PC-3 (cell line): ENCODE results near the gene PFKFB3. TPM values are rescaled to one million over a fixed set of nuclear protein-coding genes. Genes with fewer than 3 reads are reported as not detected.

ENCODE experiments used
- ATAC-seq: fragments of 200-7000 bp; cut with Tn5 transposase; 2 replicates; pipeline ENCODE4 v1.9.1; 2020; ENCODE audit warnings: mild to moderate bottlenecking, moderate library complexity
- BruUV-seq: library from RNA; stranded (reverse); fragments of 400-500 nt; replicated peaks from 2 replicates; lab custom pipeline; 2021; lab: Mats Ljungman, UMichigan
- CTCF ChIA-PET: fragments of 300-600 bp; sonication (Branson Sonifier 250); formaldehyde crosslinking; loops from one replicate; lab custom pipeline; 2022; ENCODE audit warnings: antibody characterized with exemption; lab: Charles Lee
- POLR2A ChIA-PET: fragments of 300-600 bp; sonication (Branson Sonifier 250); formaldehyde crosslinking; loops from one replicate; lab custom pipeline; 2022; ENCODE audit warnings: antibody characterized with exemption; ENCODE audit not compliant: unreplicated experiment; lab: Charles Lee
- DNase-seq: peaks from one replicate; pipeline ENCODE4 v3.0.0-alpha.2; 2015
- H2AFZ ChIP-seq: fragments of 300-600 bp; sonication (generic); 2 replicates; pipeline ENCODE4 v1.6.0; 2016; ENCODE audit warnings: antibody characterized with exemption, low read length
- H3F3A ChIP-seq: fragments of 300-600 bp; sonication (generic); one replicate; pipeline ENCODE4 v1.6.0; 2017; ENCODE audit warnings: antibody characterized with exemption, low read length, control low read depth, mild to moderate bottlenecking; ENCODE audit not compliant: unreplicated experiment
- H3K27ac ChIP-seq: fragments of 300-600 bp; sonication (generic); 2 replicates; pipeline ENCODE4 v1.5.1; 2016; ENCODE audit warnings: mild to moderate bottlenecking, low read length
- H3K27me3 ChIP-seq: fragments of 300-600 bp; sonication (generic); 2 replicates; pipeline ENCODE4 v1.6.1; 2016; ENCODE audit warnings: low read length, mixed read lengths
- H3K36me3 ChIP-seq: fragments of 300-600 bp; sonication (generic); 2 replicates; pipeline ENCODE4 v1.6.1; 2016; ENCODE audit warnings: low read depth, mixed run types, low read length, mixed read lengths
- H3K4me1 ChIP-seq: fragments of 300-600 bp; sonication (generic); 2 replicates; pipeline ENCODE4 v1.5.1; 2016; ENCODE audit warnings: low read length; ENCODE audit not compliant: insufficient read depth
- H3K4me2 ChIP-seq: fragments of 300-600 bp; sonication (generic); 2 replicates; pipeline ENCODE4 v1.6.0; 2016; ENCODE audit warnings: low read length
- H3K4me3 ChIP-seq: fragments of 300-600 bp; sonication (generic); 2 replicates; pipeline ENCODE4 v1.5.1; 2016; ENCODE audit warnings: mild to moderate bottlenecking, low read length, mixed read lengths
- H3K79me2 ChIP-seq: fragments of 300-600 bp; sonication (generic); 2 replicates; pipeline ENCODE4 v1.6.1; 2017; ENCODE audit warnings: low read length, mixed read lengths
- H3K9ac ChIP-seq: fragments of 300-600 bp; sonication (generic); 2 replicates; pipeline ENCODE4 v1.6.0; 2016; ENCODE audit warnings: mild to moderate bottlenecking, low read length
- H3K9me2 ChIP-seq: fragments of 300-600 bp; sonication (generic); replicated peaks from 2 replicates; pipeline ENCODE4 v1.6.1; 2016; ENCODE audit warnings: mixed run types, low read length, mixed read lengths
- H3K9me3 ChIP-seq: fragments of 300-600 bp; sonication (generic); 2 replicates; pipeline ENCODE4 v1.6.1; 2016; ENCODE audit warnings: low read length, mixed read lengths
- H4K20me1 ChIP-seq: fragments of 300-600 bp; sonication (generic); 2 replicates; pipeline ENCODE4 v1.6.1; 2016; ENCODE audit warnings: low read length, mixed read lengths
- CTCF ChIP-seq: fragments of 300-600 bp; sonication (generic); conservative IDR thresholded peaks from 2 replicates; pipeline ENCODE4 v1.5.1; 2017; ENCODE audit warnings: antibody characterized with exemption, low read depth, mild to moderate bottlenecking, low read length
- EZH2 ChIP-seq: fragments of 300-600 bp; sonication (generic); IDR thresholded peaks from one replicate; pipeline ENCODE4 v1.6.1; 2017; ENCODE audit warnings: antibody characterized with exemption, mild to moderate bottlenecking, low read length; ENCODE audit not compliant: unreplicated experiment
- EZH2phosphoT487 ChIP-seq: fragments of 300-600 bp; sonication (generic); IDR thresholded peaks from 2 replicates; pipeline ENCODE4 v1.6.1; 2018; ENCODE audit warnings: mild to moderate bottlenecking, antibody characterized with exemption, low read length, borderline replicate concordance
- intact Hi-C: fragments of 100-400 bp; cut with micrococcal nuclease; formaldehyde crosslinking; loops from 2 replicates; pipeline ENCODE4 v1.9.0; 2023
- total RNA-seq: library from RNA; depleted of rRNA; stranded (reverse); fragments of >200 nt; gene quantifications from 2 replicates; pipeline ENCODE4 v1.2.3, GENCODE V29; 2014

The PFKFB3 gene
- total RNA-seq, 1 experiment from 2014 or later, result 19.5 TPM

DNA sequence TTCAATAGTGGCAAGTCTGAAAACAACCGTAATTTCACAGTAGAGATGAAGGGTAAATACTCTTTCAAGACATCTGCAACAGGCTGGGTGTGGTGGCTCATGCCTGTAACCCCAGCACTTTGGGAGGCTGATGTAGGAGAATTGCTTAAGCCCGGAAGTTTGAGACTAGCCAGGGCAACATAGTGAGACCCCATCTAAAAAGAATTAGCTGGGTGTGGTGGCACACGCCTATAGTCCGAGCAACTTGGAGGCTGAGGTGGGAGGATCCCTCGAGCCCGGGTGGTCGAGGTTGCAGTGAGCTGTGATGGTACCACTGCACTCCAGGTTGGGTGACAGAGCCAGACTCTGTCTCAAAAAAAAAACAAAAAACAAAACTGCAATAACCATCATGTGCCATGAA lies 71.8 kb downstream of the PFKFB3 start:
- intact Hi-C loops, result loop anchor here (2.0 kb wide), 1 partner anchor 36 kb away; no protein-coding TSS in a partner anchor
- Histone ChIP-seq H2AFZ (no peak overlapping the region), H3K27ac (peak overlapping the region; percentile 87), H3K79me2 (no peaks in the 10 kb centered on the region), H3K9me3 (no peaks in the 10 kb centered on the region), H3K36me3 (no peaks in the 10 kb centered on the region), H3F3A (no peaks in the 10 kb centered on the region), H3K4me1 (peaks cover 15% of the 10 kb centered on the region), H4K20me1 (no peaks in the 10 kb centered on the region), H3K4me3 (peak overlapping the region; percentile 50; the same call in 1 of the 2 replicates), H3K9me2 (no peaks in the 10 kb centered on the region), H3K27me3 (no peaks in the 10 kb centered on the region), H3K4me2 (peak overlapping the region; percentile 72; the same call in 1 of the 2 replicates), H3K9ac (peak overlapping the region; percentile 61; the same call in 1 of the 2 replicates)
- no TSS peak for BruUV-seq
- ChIA-PET CTCF (interaction anchor here (1.2 kb wide), 1 partner anchor 72 kb away, joined by 9 read pairs; the partner anchor contains the start of gene PFKFB3), POLR2A (no interaction called here)
- DNase-seq (no peak), ATAC-seq (no peak)
- no peak for TF ChIP-seq CTCF
- TF ChIP-seq EZH2, result no peak

GRCh38 chr10:6275022-6275997 lies 72.6 kb downstream of the PFKFB3 start:
- peaks cover 15% of the 10 kb centered on the region for H3K4me1 ChIP-seq
- peak overlapping the region; percentile 72 for H3K4me2 ChIP-seq
- intact Hi-C loops, result loop anchor here (2.0 to 5.0 kb wide), 2 partner anchors 37 to 73 kb away; partner anchors contain the start of gene PFKFB3
- peak overlapping the region; percentile 50; the same call in 1 of the 2 replicates for H3K4me3 ChIP-seq
- no peaks in the 10 kb centered on the region for H3K9me3 ChIP-seq
- H3K9ac ChIP-seq, result peak overlapping the region; percentile 61
- H4K20me1 ChIP-seq, result no peaks in the 10 kb centered on the region
- ATAC-seq, result peak; percentile 98
- H3K36me3 ChIP-seq, result no peaks in the 10 kb centered on the region
- H3K27me3 ChIP-seq, result no peaks in the 10 kb centered on the region
- no peak for TF ChIP-seq EZH2
- no peak for TF ChIP-seq EZH2phosphoT487
- TF ChIP-seq CTCF, result no peak
- H3K9me2 ChIP-seq, result no peaks in the 10 kb centered on the region
- TSS peak; percentile 26 for BruUV-seq
- H3K27ac ChIP-seq, result peak overlapping the region; percentile 87
- CTCF ChIA-PET, result interaction anchor here (0.9 to 1.2 kb wide), 3 partner anchors 73 to 131 kb away, joined by 3 to 9 read pairs (median 4); partner anchors contain the start of gene PFKFB3
- DNase-seq, result peak; percentile 89
- H3F3A ChIP-seq, result no peaks in the 10 kb centered on the region
- no peaks in the 10 kb centered on the region for H3K79me2 ChIP-seq
- H2AFZ ChIP-seq, result peak overlapping the region; percentile 48
- POLR2A ChIA-PET, result interaction anchor here (0.6 to 0.9 kb wide), 2 partner anchors 67 to 117 kb away, joined by 3 read pairs; no protein-coding TSS in a partner anchor
